A172 (cell line): ENCODE measurements around the gene HNRNPDL. TPM values are rescaled to one million over a fixed set of nuclear protein-coding genes. Genes with fewer than 3 reads are reported as not detected.
"Not testable (repeated sequence)": the region's sequence is repeated elsewhere in the genome, so short reads cannot be mapped to it uniquely, and the experiment has no call there.

Experiments used
- DNase-seq: peaks from one replicate; pipeline ENCODE4 v3.0.0-alpha.2; 2015; ENCODE audit warnings: low spot score
- total RNA-seq: library from RNA; depleted of rRNA; stranded (reverse); fragments of >200 nt; shearing (Covaris generic); gene quantifications from 2 replicates; pipeline ENCODE4 v1.2.3, GENCODE V29; 2014; rRNA removed

HNRNPDL gene
- total RNA-seq, 1 experiment from 2014 or later: 473 TPM

GRCh38 chr4:82388405-82388804 lies 41.9 kb downstream of the HNRNPDL start:
- DNase-seq: no peak

GRCh38 chr4:82386312-82386711 lies 44.0 kb downstream of the HNRNPDL start:
- DNase-seq: not testable (repeated sequence)

GRCh38 chr4:82382751-82383150 lies 47.5 kb downstream of the HNRNPDL start:
- no peak for DNase-seq

GRCh38 chr4:82381661-82382296 lies 48.5 kb downstream of the HNRNPDL start:
- DNase-seq: no peak

GRCh38 chr4:82381235-82381634 lies 49.0 kb downstream of the HNRNPDL start:
- no peak for DNase-seq

GRCh38 chr4:82380831-82381230 lies 49.4 kb downstream of the HNRNPDL start:
- DNase-seq: no peak

- DNase-seq: no peak
Measured at GRCh38 chr4:82380344-82380743, 49.9 kb downstream of the HNRNPDL start.

- DNase-seq: no peak
Measured at GRCh38 chr4:82376109-82376508, 54.2 kb downstream of the HNRNPDL start.

GRCh38 chr4:82373816-82374625 lies 56.2 kb downstream of the HNRNPDL start, which contains the start of gene HNRNPD:
TSS of gene HNRNPD (minus strand) at chr4:82373991. CDS start at chr4:82373678, 313 bp downstream.
- DNase-seq: peak; percentile 98

GRCh38 chr4:82373486-82373815 lies 56.8 kb downstream of the HNRNPDL start:
- DNase-seq: no peak

Other genes with a start within 250 kb of the HNRNPDL start
- 47.4 and 59.4 TPM in 2 replicates for gene HNRNPD, start 56.5 kb downstream of the HNRNPDL start, total RNA-seq
- 70.0 and 77.5 TPM in 2 replicates for gene ENOPH1, start 128 bp upstream of the HNRNPDL start, total RNA-seq
- 2.5 and 3.2 TPM in 2 replicates for gene TMEM150C, start 131.5 kb upstream of the HNRNPDL start, total RNA-seq